ENCODE data around the gene LBR. TPM values are rescaled to one million over a fixed set of nuclear protein-coding genes. Genes with fewer than 3 reads are reported as not detected.

LBR gene
- total RNA-seq, 2 donors from 2014 or later = 39.1 to 51.7 TPM

DNA sequence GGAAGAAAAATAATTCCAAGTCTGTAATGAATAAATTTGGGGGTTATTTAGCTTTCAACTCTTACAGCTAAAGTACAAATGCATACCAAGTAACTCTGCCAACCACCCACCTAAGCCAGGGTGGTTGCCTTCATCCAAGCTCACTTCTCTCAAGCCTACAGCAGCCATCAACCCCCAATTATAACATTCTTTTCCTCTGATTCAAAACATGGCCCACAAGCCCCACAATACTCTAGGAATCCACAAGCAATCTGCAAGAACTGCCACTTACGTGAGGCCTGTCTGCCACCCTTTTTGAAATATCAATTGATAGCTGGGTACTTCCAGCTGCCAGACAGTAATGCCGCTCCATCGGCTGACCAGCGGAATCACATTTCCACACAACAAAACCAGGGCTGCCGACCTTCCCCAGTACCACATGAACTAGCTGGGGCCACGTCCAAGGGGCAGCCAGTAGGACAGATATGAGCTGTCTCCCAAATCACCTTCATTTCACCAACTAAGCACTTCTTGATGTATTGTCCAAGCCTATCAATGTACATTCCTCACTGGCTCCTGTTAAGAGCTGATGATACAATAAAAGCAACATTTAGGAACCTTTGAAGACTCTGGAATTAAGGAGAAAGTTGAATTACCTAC, 3.2 kb downstream of the LBR start:
- H3K9me3 ChIP-seq = no peaks in the 10 kb centered on the region
- TF ChIP-seq, protein P1, sequence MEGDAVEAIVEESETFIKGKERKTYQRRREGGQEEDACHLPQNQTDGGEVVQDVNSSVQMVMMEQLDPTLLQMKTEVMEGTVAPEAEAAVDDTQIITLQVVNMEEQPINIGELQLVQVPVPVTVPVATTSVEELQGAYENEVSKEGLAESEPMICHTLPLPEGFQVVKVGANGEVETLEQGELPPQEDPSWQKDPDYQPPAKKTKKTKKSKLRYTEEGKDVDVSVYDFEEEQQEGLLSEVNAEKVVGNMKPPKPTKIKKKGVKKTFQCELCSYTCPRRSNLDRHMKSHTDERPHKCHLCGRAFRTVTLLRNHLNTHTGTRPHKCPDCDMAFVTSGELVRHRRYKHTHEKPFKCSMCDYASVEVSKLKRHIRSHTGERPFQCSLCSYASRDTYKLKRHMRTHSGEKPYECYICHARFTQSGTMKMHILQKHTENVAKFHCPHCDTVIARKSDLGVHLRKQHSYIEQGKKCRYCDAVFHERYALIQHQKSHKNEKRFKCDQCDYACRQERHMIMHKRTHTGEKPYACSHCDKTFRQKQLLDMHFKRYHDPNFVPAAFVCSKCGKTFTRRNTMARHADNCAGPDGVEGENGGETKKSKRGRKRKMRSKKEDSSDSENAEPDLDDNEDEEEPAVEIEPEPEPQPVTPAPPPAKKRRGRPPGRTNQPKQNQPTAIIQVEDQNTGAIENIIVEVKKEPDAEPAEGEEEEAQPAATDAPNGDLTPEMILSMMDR (IDR thresholded peaks at IDR 0.05) = no peak
- DNase-seq (ENCODE audit: low spot score) (no peak), ATAC-seq (ENCODE audit: insufficient number of reproducible peaks, low FRiP score, low read depth) (no peak)
- H3K4me1 ChIP-seq (ENCODE audit: control insufficient read depth in 1 of 2, low read depth in 2 of 2) = peaks cover 13 to 33% of the 10 kb centered on the region in 2 donors
- H3K27me3 ChIP-seq (replicated peaks; ENCODE audit: insufficient read depth) = no peaks in the 10 kb centered on the region
- H3K27ac ChIP-seq = no peak overlapping the region
- no peak overlapping the region for H3K4me3 ChIP-seq
- H3K36me3 ChIP-seq = no peaks in the 10 kb centered on the region

DNA sequence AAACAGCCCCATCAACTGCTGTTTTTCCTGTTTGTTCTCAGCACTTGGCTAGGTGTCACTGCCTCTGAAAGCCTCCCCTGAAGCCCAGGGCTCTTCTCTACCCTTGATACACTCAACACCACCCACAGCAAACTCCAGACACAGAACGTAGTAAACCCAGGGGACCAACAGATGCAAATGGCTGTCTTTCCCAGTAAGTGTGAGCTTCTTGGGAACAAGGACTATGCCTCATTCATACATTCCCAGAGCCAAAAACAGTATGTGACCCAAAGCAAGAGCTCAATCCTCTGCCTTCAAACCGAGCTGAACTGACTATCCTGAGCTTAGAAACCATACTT, 4.4 kb downstream of the LBR start:
- Histone ChIP-seq H3K9me3 (no peaks in the 10 kb centered on the region), H3K4me1 (ENCODE audit: control insufficient read depth in 1 of 2, low read depth in 2 of 2) (peaks cover 13 to 27% of the 10 kb centered on the region in 2 donors), H3K27ac (no peak overlapping the region), H3K27me3 (replicated peaks; ENCODE audit: insufficient read depth) (no peaks in the 10 kb centered on the region), H3K36me3 (peaks cover 9% of the 10 kb centered on the region), H3K4me3 (no peak overlapping the region)
- ATAC-seq (ENCODE audit: insufficient number of reproducible peaks, low FRiP score, low read depth) (no peak), DNase-seq (ENCODE audit: low spot score) (no peak)
- TF ChIP-seq, protein P1 (IDR thresholded peaks at IDR 0.05) = no peak

DNA sequence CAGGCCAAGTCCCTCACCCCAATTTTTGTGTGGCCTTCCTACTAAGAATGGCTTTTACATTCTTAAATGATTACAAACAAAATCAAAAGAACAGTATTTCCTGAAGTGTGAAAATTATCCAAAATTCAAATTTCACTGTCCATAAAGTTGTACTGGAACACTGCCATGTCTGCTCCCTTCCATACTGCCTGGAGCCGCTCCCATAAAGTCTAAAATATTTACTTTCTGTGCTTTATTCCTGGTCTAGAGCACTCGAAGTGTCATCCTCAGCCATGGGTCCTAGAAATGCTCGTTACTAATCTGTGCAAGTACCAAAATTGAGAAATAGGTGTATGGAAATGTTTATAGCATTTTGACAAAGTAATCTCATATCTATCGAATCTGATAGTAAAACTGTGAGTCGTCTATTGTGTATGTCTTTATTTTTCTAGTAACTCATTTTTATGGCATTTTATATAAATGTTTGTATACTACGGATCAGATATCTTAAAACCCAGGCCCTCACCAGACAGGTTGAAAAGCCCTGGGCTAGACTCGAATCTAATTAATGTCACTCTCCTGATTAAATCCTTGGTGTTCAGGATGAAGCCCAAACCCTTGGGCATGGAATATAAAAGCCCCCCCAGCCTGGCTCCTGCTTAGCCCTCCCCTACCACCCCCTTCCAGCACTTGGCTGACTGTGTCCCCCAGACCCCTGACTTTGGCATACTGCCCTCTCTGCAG, 4.9 kb downstream of the LBR start:
- Histone ChIP-seq H3K27me3 (replicated peaks; ENCODE audit: insufficient read depth) (no peaks in the 10 kb centered on the region), H3K9me3 (no peaks in the 10 kb centered on the region), H3K4me3 (no peak overlapping the region), H3K27ac (no peak overlapping the region), H3K4me1 (ENCODE audit: control insufficient read depth in 1 of 2, low read depth in 2 of 2) (peaks cover 13 to 27% of the 10 kb centered on the region in 2 donors), H3K36me3 (peaks cover 9% of the 10 kb centered on the region)
- TF ChIP-seq, protein P1 (IDR thresholded peaks at IDR 0.05) = no peak
- DNase-seq (ENCODE audit: low spot score) = no peak
- ATAC-seq (ENCODE audit: insufficient number of reproducible peaks, low FRiP score, low read depth) = no peak

DNA sequence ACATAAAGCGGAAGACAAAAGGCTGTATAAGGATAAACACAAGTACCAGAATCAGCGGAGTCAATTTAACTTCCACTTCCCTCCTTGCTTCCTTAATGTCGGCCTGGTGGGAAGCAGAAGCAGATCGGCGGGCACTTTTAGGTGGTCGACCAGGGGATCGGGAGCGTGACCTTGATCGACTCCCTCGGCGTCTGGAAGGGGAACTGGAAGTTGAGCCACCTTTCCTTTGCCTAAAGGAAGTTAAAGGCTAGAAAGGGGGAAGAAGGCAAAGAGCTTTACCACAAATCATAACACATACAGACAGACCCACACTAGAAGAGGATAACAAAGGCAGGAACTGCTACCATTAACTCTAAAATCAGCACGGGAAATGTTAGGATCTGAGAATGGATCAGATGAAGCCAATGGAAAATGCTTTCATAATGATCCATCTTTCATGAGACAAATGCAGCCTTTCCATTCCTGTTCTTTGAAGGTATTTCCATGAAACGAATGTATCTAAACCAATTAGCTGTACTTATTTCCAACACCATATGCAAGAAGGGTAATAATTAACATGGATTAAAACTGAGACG, 5.7 kb downstream of the LBR start:
- Histone ChIP-seq H3K27ac (no peak overlapping the region), H3K4me3 (no peak overlapping the region), H3K27me3 (replicated peaks; ENCODE audit: insufficient read depth) (no peaks in the 10 kb centered on the region), H3K4me1 (ENCODE audit: control insufficient read depth in 1 of 2, low read depth in 2 of 2) (peaks cover 13 to 27% of the 10 kb centered on the region in 2 donors), H3K36me3 (peaks cover 15% of the 10 kb centered on the region), H3K9me3 (no peaks in the 10 kb centered on the region)
- DNase-seq (ENCODE audit: low spot score) = no peak
- TF ChIP-seq, protein P1 (IDR thresholded peaks at IDR 0.05) = no peak
- ATAC-seq (ENCODE audit: insufficient number of reproducible peaks, low FRiP score, low read depth) = no peak

DNA sequence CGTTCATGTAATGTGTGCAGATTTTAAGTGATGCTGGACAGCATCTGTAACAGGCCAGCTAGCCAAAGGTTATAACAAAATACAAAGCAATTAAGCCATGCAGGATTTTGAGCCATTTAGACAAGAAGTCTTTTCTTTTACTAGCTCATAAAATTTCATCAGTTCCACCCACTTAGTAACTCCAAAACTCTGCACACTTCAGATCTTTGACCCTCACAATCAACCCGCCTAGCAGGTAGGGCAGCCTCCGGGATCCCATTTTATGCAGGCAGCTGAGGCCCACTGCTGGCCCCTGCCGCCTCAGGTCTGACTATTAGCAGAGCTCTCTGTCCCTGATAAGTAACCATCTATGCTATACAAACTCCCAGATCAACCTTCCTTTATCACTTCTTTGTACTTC, 9.2 kb downstream of the LBR start:
- peaks cover 40% of the 10 kb centered on the region for H3K36me3 ChIP-seq
- no peaks in the 10 kb centered on the region for H3K27me3 ChIP-seq (replicated peaks; ENCODE audit: insufficient read depth)
- ATAC-seq (ENCODE audit: insufficient number of reproducible peaks, low FRiP score, low read depth) (no peak), DNase-seq (ENCODE audit: low spot score) (no peak)
- H3K9me3 ChIP-seq = no peaks in the 10 kb centered on the region
- H3K4me3 ChIP-seq = no peak overlapping the region
- H3K4me1 ChIP-seq (ENCODE audit: control insufficient read depth in 1 of 2, low read depth in 2 of 2) = no peaks in the 10 kb centered on the region
- TF ChIP-seq, protein P1 (IDR thresholded peaks at IDR 0.05) = no peak
- H3K27ac ChIP-seq = no peak overlapping the region

Measured in thoracic aorta (tissue), 2 donors.